ENCODE measurements around the gene APBB3. TPM values are rescaled to one million over a fixed set of nuclear protein-coding genes. Genes with fewer than 3 reads are reported as not detected.
A peak's percentile ranks its signal among the peaks of the same experiment; 100 is the strongest.
"Not testable (repeated sequence)": the region's sequence is repeated elsewhere in the genome, so short reads cannot be mapped to it uniquely, and the experiment has no call there.

Gene APBB3
- total RNA-seq, 2 donors from 2014 or later = 36.4 to 41.4 TPM

DNA sequence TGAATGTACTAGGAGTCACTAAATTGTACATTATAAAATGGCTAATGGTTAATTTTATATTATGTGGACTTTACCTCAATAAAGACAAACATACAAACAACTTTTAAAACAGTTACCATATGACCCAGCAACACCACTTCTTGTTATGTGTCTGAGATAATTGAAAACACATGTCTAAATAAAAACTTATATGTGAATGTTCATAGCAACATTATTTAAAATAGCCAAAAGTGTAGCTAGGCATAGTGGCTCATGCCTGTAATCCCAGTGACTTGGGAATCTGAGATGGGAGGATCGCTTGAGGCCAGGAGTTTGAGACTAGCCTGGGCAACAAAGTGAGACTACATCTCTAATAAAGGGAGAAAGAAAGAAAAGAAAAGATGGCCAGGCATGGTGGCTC is 23.1 kb upstream of the APBB3 start:
- TF ChIP-seq, protein P1, sequence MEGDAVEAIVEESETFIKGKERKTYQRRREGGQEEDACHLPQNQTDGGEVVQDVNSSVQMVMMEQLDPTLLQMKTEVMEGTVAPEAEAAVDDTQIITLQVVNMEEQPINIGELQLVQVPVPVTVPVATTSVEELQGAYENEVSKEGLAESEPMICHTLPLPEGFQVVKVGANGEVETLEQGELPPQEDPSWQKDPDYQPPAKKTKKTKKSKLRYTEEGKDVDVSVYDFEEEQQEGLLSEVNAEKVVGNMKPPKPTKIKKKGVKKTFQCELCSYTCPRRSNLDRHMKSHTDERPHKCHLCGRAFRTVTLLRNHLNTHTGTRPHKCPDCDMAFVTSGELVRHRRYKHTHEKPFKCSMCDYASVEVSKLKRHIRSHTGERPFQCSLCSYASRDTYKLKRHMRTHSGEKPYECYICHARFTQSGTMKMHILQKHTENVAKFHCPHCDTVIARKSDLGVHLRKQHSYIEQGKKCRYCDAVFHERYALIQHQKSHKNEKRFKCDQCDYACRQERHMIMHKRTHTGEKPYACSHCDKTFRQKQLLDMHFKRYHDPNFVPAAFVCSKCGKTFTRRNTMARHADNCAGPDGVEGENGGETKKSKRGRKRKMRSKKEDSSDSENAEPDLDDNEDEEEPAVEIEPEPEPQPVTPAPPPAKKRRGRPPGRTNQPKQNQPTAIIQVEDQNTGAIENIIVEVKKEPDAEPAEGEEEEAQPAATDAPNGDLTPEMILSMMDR (conservative IDR thresholded peaks at IDR 0.05) = no peak
- WGBS, 2 experiments (ENCODE audit: insufficient coverage in 1 of 2, insufficient read length in 1 of 2) = 86 to 92% methylated on average over 1 of the region's 1 CpG
- peaks cover 6% of the 10 kb centered on the region for H3K36me3 Mint-ChIP-seq (ENCODE audit: low read depth)

DNA sequence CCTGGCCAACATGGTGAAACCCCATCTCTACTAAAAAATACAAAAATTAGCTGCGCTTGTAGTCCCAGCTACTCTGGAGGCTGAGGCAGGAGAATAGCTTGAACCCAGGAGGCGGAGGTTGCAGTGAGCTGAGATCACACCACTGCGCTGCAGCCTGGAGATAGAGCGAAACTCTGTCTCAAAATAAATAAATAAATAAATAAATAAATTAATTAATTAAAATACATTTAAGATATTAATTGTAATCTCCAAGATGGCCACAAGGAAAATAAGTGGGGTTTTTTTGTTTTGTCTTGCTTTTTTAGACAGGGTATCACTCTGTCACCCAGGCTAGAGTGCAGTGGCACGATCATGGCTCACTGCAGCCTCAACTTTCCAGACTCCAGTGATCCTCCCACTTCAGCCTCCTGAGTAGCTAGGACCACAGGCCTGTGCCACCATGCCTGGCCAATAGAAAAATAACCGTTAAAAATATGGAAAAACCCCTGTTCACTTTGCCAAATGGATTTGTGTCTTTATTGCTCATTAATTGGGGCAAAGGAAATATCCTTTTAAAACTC is 14.9 kb upstream of the APBB3 start:
- not testable (repeated sequence) for H3K27ac Mint-ChIP-seq; H3K27ac ChIP-seq (ENCODE audit: low read depth, low read length); H3K36me3 ChIP-seq (ENCODE audit: control insufficient read depth, insufficient read depth, low read length); H3K9ac ChIP-seq (ENCODE audit: extremely low read depth, low read length, poor library complexity, severe bottlenecking); H3K4me3 Mint-ChIP-seq; H3K4me3 ChIP-seq (ENCODE audit: low read length); H3K4me1 Mint-ChIP-seq; H3K27me3 ChIP-seq (ENCODE audit: control insufficient read depth, insufficient read depth, low read length, poor library complexity, severe bottlenecking); H3K4me1 ChIP-seq (ENCODE audit: control insufficient read depth, insufficient read depth, low read length); H3K27me3 Mint-ChIP-seq (ENCODE audit: insufficient read depth); DNase-seq
- Mint-ChIP-seq H3K9me3 (peaks cover 31% of the 10 kb centered on the region), H3K36me3 (ENCODE audit: low read depth) (peaks cover 11% of the 10 kb centered on the region)
- H3K9me3 ChIP-seq (ENCODE audit: control insufficient read depth, low read length) = peaks cover 17% of the 10 kb centered on the region
- WGBS, 2 experiments (ENCODE audit: insufficient coverage in 1 of 2, insufficient read length in 1 of 2) = 95 to 100% methylated on average over 2 to 4 of the region's 6 CpGs

More for the DNA sequence above, 23.1 kb upstream of the APBB3 start:
- H3K4me1 ChIP-seq (ENCODE audit: control insufficient read depth, insufficient read depth, low read length) = no peaks in the 10 kb centered on the region
- H3K9me3 ChIP-seq (ENCODE audit: control insufficient read depth, low read length) = peaks cover 8% of the 10 kb centered on the region
- H3K4me3 Mint-ChIP-seq = no peak overlapping the region
- H3K27ac Mint-ChIP-seq = no peak overlapping the region
- H3K27me3 Mint-ChIP-seq (ENCODE audit: insufficient read depth) = no peaks in the 10 kb centered on the region
- DNase-seq = no peak
- no peaks in the 10 kb centered on the region for H3K36me3 ChIP-seq (ENCODE audit: control insufficient read depth, insufficient read depth, low read length)
- H3K4me3 ChIP-seq (ENCODE audit: low read length) = no peak overlapping the region
- H3K9me3 Mint-ChIP-seq = peaks cover 18% of the 10 kb centered on the region
- H3K4me1 Mint-ChIP-seq = no peaks in the 10 kb centered on the region
- H3K27ac ChIP-seq (ENCODE audit: low read depth, low read length) = no peak overlapping the region
- no peak overlapping the region for H3K9ac ChIP-seq (ENCODE audit: extremely low read depth, low read length, poor library complexity, severe bottlenecking)
- no peaks in the 10 kb centered on the region for H3K27me3 ChIP-seq (ENCODE audit: control insufficient read depth, insufficient read depth, low read length, poor library complexity, severe bottlenecking)

GRCh38 chr5:140576776-140577201 is 12.4 kb upstream of the APBB3 start:
- H3K27me3 ChIP-seq (ENCODE audit: control insufficient read depth, insufficient read depth, low read length, poor library complexity, severe bottlenecking) = no peaks in the 10 kb centered on the region
- H3K9me3 Mint-ChIP-seq = peaks cover 12% of the 10 kb centered on the region

More at GRCh38 chr5:140576776-140577201, 12.4 kb upstream of the APBB3 start:
- Histone ChIP-seq H3K4me3 (ENCODE audit: low read length) (peak overlapping the region; percentile 12), H3K36me3 (ENCODE audit: control insufficient read depth, insufficient read depth, low read length) (no peaks in the 10 kb centered on the region), H3K4me1 (ENCODE audit: control insufficient read depth, insufficient read depth, low read length) (peaks cover 5% of the 10 kb centered on the region), H3K27ac (ENCODE audit: low read depth, low read length) (no peak overlapping the region), H3K9me3 (ENCODE audit: control insufficient read depth, low read length) (peaks cover 11% of the 10 kb centered on the region), H3K9ac (ENCODE audit: extremely low read depth, low read length, poor library complexity, severe bottlenecking) (no peak overlapping the region)
- no peak overlapping the region for H3K27ac Mint-ChIP-seq
- DNase-seq = no peak
- H3K27me3 Mint-ChIP-seq (ENCODE audit: insufficient read depth) = peaks cover 2% of the 10 kb centered on the region
- 83 to 93% methylated on average over 1 of the region's 2 CpGs for WGBS, 2 experiments (ENCODE audit: insufficient coverage in 1 of 2, insufficient read length in 1 of 2)
- H3K4me1 Mint-ChIP-seq = peaks cover 18% of the 10 kb centered on the region
- H3K4me3 Mint-ChIP-seq = no peak overlapping the region
- H3K36me3 Mint-ChIP-seq (ENCODE audit: low read depth) = peaks cover 5% of the 10 kb centered on the region
- TF ChIP-seq, protein P1 (conservative IDR thresholded peaks at IDR 0.05) = no peak
